Right atrium auricular region (tissue), 2 donors: ENCODE results near the gene TBL3. TPM values are rescaled to one million over a fixed set of nuclear protein-coding genes. Genes with fewer than 3 reads are reported as not detected.

Source experiments
- DNase-seq: peaks from one replicate; pipeline ENCODE4 v3.0.0-alpha.2; 2019; ENCODE audit warnings: low spot score
- H3K27ac ChIP-seq, 2 donors: fragments of 200-600 bp; sonication (generic); 1 replicate in 1 of 2; 2 replicates in 1 of 2; pipeline ENCODE4 v1.5.1; 2016 to 2019
- H3K27me3 ChIP-seq, 2 donors: fragments of 200-600 bp; sonication (generic); one replicate each; pipeline versions ENCODE4 v1.5.1 to v1.6.0; 2017 to 2019
- H3K36me3 ChIP-seq: fragments of 200-600 bp; sonication (generic); one replicate; pipeline ENCODE4 v1.5.1; 2016
- H3K4me1 ChIP-seq, 2 donors: fragments of 200-600 bp; sonication (generic); one replicate each; pipeline versions ENCODE4 v1.5.1 to v1.6.0; 2017 to 2019
- H3K4me3 ChIP-seq, 2 donors: fragments of 200-600 bp; sonication (generic); 1 replicate in 1 of 2; 2 replicates in 1 of 2; pipeline ENCODE4 v1.5.1; 2017 to 2019; ENCODE audit warnings: mild to moderate bottlenecking in 1 of 2, moderate library complexity in 1 of 2
- H3K9me3 ChIP-seq, 2 donors: fragments of 200-600 bp; sonication (generic); one replicate each; pipeline ENCODE4 v1.5.1; 2019
- total RNA-seq, 2 donors: library from RNA; depleted of rRNA; stranded (reverse); fragments of >200 nt; gene quantifications; one replicate each; pipeline ENCODE4 v1.1.0, GENCODE V29; 2016
- TF ChIP-seq, protein P1 (sequence below), 2 donors: fragments of 200-600 bp; sonication (generic); IDR thresholded peaks; one replicate each; pipeline ENCODE4 v1.5.1; 2019; ENCODE audit warnings: antibody characterized with exemption in 2 of 2

Gene TBL3
- total RNA-seq, 2 donors from 2014 or later: 22.4 to 35.6 TPM

DNA sequence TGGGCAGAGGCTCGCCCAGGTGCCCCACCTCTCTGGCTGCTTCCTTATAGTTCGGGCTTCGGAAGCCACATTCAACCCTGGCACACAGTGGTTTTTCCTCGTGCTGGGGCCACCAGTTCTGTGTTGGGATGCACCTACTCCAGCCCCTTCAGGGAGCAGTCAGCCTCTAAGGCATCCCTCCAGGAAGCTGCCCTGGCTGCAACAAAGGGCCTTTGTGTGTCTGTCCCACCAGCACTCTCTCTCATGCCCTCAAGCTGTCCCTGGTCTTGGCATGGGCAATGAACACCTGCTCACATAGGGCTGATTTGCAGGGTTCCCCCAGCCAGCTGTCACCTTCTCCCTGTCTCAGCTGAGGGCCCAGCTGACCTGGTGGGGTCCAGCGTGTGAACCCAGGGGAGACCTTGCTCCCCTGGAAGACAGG, 10.2 kb downstream of the TBL3 start:
- peaks cover 29% of the 10 kb centered on the region for H3K36me3 ChIP-seq
- no peaks in the 10 kb centered on the region for H3K9me3 ChIP-seq
- no peak overlapping the region for H3K4me3 ChIP-seq
- H3K27me3 ChIP-seq: peaks cover 7 to 9% of the 10 kb centered on the region in 2 donors
- peaks cover 0 to 42% of the 10 kb centered on the region in 2 donors for H3K4me1 ChIP-seq
- TF ChIP-seq, protein P1, sequence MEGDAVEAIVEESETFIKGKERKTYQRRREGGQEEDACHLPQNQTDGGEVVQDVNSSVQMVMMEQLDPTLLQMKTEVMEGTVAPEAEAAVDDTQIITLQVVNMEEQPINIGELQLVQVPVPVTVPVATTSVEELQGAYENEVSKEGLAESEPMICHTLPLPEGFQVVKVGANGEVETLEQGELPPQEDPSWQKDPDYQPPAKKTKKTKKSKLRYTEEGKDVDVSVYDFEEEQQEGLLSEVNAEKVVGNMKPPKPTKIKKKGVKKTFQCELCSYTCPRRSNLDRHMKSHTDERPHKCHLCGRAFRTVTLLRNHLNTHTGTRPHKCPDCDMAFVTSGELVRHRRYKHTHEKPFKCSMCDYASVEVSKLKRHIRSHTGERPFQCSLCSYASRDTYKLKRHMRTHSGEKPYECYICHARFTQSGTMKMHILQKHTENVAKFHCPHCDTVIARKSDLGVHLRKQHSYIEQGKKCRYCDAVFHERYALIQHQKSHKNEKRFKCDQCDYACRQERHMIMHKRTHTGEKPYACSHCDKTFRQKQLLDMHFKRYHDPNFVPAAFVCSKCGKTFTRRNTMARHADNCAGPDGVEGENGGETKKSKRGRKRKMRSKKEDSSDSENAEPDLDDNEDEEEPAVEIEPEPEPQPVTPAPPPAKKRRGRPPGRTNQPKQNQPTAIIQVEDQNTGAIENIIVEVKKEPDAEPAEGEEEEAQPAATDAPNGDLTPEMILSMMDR (IDR thresholded peaks at IDR 0.05): no peak
- H3K27ac ChIP-seq: no peak overlapping the region
- no peak for DNase-seq

- H3K27me3 ChIP-seq: peaks cover 7 to 9% of the 10 kb centered on the region in 2 donors
- H3K9me3 ChIP-seq: no peaks in the 10 kb centered on the region
- H3K4me1 ChIP-seq: peaks cover 0 to 42% of the 10 kb centered on the region in 2 donors
- peak overlapping the region; percentile 96 for H3K4me3 ChIP-seq
- TF ChIP-seq, protein P1 (IDR thresholded peaks at IDR 0.05): no peak
- no peak for DNase-seq
- peak overlapping the region; percentile 66 to 80 for H3K27ac ChIP-seq
- peaks cover 19% of the 10 kb centered on the region for H3K36me3 ChIP-seq
These were observed 11.2 kb downstream of the TBL3 start for GRCh38 chr16:1982991-1983543.

DNA sequence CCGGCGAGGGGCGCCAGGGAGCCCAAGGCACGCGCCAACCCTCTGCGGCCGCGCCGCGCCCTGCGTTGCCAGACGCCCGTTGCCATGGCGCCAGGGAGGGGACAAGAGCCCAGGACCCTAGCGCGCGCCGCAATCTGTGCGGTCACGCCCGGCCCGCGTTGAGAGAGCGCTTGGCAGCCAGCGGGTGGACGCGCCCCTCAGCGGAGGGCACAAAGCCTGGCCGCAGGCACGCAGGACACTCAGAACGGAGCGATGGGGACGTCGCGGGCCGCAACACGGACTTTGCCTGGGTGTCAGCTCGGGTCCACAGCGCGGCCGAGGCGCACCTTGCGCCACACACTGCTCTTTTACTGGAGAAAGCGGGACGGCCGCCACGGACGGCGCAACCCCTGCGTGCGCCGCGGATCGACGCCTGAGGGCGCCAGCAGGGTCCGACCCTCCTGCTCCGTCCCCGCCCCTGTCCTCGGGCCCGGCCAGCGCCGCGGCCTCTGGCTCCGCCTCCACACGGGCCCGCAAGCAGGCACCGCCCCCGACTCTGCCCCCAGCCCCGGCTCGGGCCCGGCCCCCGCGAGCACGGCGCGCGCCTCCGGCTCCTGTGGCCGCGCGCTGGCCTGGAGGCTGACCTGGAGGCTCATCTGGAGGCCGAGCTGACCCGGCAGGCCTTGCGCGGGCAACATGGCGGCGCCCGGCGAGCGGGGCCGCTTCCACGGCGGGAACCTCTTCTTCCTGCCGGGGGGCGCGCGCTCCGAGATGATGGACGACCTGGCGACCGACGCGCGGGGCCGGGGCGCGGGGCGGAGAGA, 11.9 kb downstream of the TBL3 start, which contains the start of gene GFER:
GFER (plus strand) TSS at position 650 of the 803 bp plus-strand sequence; CDS start at position 676, 26 bp downstream.
- peaks cover 8 to 9% of the 10 kb centered on the region in 2 donors for H3K27me3 ChIP-seq
- peak; percentile 85 for DNase-seq
- peak within 1 kb of the TSS; percentile 66 to 80 for H3K27ac ChIP-seq
- peaks cover 12% of the 10 kb centered on the region for H3K36me3 ChIP-seq
- no peaks in the 10 kb centered on the region for H3K9me3 ChIP-seq
- TF ChIP-seq, protein P1 (IDR thresholded peaks at IDR 0.05): peak in 1 of 2 donors; percentile 58
- peaks cover 0 to 42% of the 10 kb centered on the region in 2 donors for H3K4me1 ChIP-seq
- H3K4me3 ChIP-seq: peak within 1 kb of the TSS; percentile 96

DNA sequence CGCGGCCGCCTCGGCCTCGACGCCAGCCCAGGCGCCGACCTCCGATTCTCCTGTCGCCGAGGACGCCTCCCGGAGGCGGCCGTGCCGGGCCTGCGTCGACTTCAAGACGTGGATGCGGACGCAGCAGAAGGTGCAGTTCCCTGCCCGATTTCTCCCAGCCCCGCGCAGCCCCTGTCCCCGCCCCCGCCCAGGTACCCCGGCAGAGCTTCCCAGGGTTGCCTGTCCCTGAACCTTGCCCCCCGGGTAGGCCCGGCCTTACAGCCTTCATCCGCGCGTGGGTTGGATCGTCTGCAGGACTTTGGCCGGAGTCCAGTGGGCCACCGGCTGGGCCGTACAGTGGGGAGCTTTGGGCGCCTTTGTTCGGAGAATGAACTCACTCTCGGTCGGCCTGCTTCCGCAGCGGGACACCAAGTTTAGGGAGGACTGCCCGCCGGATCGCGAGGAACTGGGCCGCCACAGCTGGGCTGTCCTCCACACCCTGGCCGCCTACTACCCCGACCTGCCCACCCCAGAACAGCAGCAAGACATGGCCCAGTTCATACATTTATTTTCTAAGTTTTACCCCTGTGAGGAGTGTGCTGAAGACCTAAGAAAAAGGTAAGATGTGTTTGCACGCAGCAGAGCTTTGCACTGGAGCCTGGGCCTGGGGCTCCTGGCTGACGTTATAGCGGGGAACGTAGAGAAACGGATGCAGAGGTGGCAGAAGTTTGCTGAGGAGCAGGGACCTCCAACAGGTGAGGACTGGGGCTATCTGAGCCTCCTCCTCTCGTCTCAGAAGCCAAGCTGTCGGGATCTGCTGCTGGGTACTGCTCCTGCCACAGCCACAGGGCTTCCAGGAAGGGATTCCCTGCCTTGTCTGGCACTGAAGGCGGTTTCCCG, 12.7 kb downstream of the TBL3 start:
- H3K27ac ChIP-seq: peak overlapping the region; percentile 66 to 80

More for the DNA sequence above, 12.7 kb downstream of the TBL3 start:
- Histone ChIP-seq H3K4me1 (peaks cover 0 to 39% of the 10 kb centered on the region in 2 donors), H3K4me3 (peak overlapping the region; percentile 96), H3K27me3 (peaks cover 10% of the 10 kb centered on the region in 2 donors), H3K9me3 (no peaks in the 10 kb centered on the region), H3K36me3 (peaks cover 12% of the 10 kb centered on the region)
- no peak for DNase-seq
- TF ChIP-seq, protein P1 (IDR thresholded peaks at IDR 0.05): no peak
